WERI-Rb-1 (cell line): Measurements from ENCODE around the gene ENOX2.
A peak's percentile ranks its signal among the peaks of the same experiment; 100 is the strongest.

Source experiments
- DNase-seq: peaks from one replicate; pipeline ENCODE4 v3.0.0-alpha.2; 2020
- H3K27ac ChIP-seq: fragments of 250-450 bp; sonication (Bioruptor Pico); 2 replicates; pipeline ENCODE4 v1.5.1; 2020; ENCODE audit warnings: mild to moderate bottlenecking, moderate library complexity
- H3K27me3 ChIP-seq: fragments of 250-450 bp; sonication (Bioruptor Pico); 2 replicates; pipeline ENCODE4 v1.5.1; 2021; ENCODE audit warnings: mild to moderate bottlenecking, low read depth, moderate library complexity; ENCODE audit not compliant: insufficient read depth, severe bottlenecking
- H3K36me3 ChIP-seq: fragments of 250-450 bp; sonication (Bioruptor Pico); 2 replicates; pipeline ENCODE4 v1.5.1; 2020; ENCODE audit warnings: mild to moderate bottlenecking, moderate library complexity
- H3K4me3 ChIP-seq: 2 replicates; pipeline ENCODE4 v1.5.1; 2011; ENCODE audit warnings: low read depth, mild to moderate bottlenecking, control low read depth, low read length
- H3K9me3 ChIP-seq: fragments of 250-450 bp; sonication (Bioruptor Pico); 2 replicates; pipeline ENCODE4 v1.5.1; 2021; ENCODE audit warnings: mild to moderate bottlenecking, moderate library complexity; ENCODE audit not compliant: severe bottlenecking
- TF ChIP-seq, protein P1 (sequence below): IDR thresholded peaks from 2 replicates; pipeline ENCODE4 v1.5.1; 2011; ENCODE audit warnings: low read depth, mild to moderate bottlenecking, control low read depth, inconsistent platforms, low read length

Gene ENOX2

DNA sequence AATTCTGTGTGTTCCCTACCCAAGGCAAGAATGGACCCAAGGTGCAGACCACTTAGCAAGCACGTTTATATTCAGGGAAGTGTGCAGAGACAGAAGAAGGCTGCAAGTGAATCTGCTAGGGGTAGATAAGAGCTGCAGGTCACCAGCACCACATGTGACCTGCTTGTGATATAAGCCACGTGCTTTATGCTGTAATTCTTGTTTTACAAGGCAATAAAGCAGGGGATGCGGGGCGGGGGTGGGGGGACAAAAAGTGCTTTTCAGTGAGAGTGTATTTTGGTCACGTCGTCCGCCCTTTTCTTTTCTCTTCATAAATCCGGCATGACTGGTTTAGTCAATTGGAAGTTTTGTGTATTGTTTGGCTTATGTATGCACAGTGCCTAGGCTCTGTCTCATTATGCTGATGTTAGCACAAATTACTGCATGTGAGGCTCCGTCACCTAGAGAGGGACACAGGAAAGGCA is 308.5 kb downstream of the ENOX2 start:
- DNase-seq: no peak
- TF ChIP-seq, protein P1, sequence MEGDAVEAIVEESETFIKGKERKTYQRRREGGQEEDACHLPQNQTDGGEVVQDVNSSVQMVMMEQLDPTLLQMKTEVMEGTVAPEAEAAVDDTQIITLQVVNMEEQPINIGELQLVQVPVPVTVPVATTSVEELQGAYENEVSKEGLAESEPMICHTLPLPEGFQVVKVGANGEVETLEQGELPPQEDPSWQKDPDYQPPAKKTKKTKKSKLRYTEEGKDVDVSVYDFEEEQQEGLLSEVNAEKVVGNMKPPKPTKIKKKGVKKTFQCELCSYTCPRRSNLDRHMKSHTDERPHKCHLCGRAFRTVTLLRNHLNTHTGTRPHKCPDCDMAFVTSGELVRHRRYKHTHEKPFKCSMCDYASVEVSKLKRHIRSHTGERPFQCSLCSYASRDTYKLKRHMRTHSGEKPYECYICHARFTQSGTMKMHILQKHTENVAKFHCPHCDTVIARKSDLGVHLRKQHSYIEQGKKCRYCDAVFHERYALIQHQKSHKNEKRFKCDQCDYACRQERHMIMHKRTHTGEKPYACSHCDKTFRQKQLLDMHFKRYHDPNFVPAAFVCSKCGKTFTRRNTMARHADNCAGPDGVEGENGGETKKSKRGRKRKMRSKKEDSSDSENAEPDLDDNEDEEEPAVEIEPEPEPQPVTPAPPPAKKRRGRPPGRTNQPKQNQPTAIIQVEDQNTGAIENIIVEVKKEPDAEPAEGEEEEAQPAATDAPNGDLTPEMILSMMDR: no peak
- no peaks in the 10 kb centered on the region for H3K9me3 ChIP-seq

GRCh38 chrX:130593911-130594310 is 309.1 kb downstream of the ENOX2 start:
- Histone ChIP-seq H3K27me3 (no peaks in the 10 kb centered on the region), H3K36me3 (no peaks in the 10 kb centered on the region), H3K27ac (no peak overlapping the region), H3K4me3 (no peak overlapping the region), H3K9me3 (no peaks in the 10 kb centered on the region)
- TF ChIP-seq, protein P1: no peak
- no peak for DNase-seq

More for the DNA sequence above, 308.5 kb downstream of the ENOX2 start:
- no peak overlapping the region for H3K27ac ChIP-seq
- no peaks in the 10 kb centered on the region for H3K27me3 ChIP-seq
- H3K4me3 ChIP-seq: no peak overlapping the region
- H3K36me3 ChIP-seq: no peaks in the 10 kb centered on the region

DNA sequence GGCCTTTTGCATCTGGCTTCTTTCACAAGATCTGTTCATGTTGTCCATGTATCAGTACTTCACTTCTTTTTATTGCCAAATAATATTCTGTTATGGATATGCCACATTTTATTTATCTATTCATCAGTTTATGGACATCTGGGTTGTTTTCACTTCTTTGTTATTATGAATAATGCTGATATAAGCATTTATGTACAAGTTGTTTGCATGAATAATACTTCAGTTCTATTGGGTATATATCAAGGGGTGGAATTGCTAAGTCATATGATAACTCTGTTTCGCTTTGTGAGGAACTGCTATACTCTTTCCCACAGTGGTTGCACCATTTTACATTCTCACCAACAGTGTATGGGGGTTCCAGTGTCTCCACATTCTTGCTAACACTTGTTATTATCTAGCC is 310.8 kb downstream of the ENOX2 start:
- Histone ChIP-seq H3K27me3 (no peaks in the 10 kb centered on the region), H3K9me3 (no peaks in the 10 kb centered on the region), H3K27ac (no peak overlapping the region), H3K36me3 (no peaks in the 10 kb centered on the region), H3K4me3 (no peak overlapping the region)
- TF ChIP-seq, protein P1: no peak
- no peak for DNase-seq

DNA sequence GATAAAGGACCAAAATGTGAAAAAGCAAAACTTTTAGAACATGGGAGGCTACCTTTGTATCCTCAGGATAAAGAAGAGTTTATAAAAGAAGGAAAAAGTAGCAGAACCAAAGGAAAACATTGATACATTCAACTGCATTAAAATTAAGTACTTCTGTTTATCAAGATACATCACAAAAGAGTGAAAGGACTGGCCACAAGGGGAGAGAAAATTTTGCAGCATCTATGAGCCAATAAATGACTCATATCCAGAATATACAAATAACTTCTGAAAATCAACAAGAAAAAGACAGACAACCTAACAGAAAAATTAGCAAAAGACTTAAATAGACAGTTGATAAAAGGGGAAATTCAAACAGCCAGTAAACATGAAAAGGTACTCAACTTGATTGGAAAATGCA is 324.1 kb downstream of the ENOX2 start:
- DNase-seq: no peak
- H3K4me3 ChIP-seq: no peak overlapping the region
- TF ChIP-seq, protein P1: no peak
- no peak overlapping the region for H3K27ac ChIP-seq
- peaks cover 5% of the 10 kb centered on the region for H3K27me3 ChIP-seq
- no peaks in the 10 kb centered on the region for H3K9me3 ChIP-seq
- no peaks in the 10 kb centered on the region for H3K36me3 ChIP-seq

DNA sequence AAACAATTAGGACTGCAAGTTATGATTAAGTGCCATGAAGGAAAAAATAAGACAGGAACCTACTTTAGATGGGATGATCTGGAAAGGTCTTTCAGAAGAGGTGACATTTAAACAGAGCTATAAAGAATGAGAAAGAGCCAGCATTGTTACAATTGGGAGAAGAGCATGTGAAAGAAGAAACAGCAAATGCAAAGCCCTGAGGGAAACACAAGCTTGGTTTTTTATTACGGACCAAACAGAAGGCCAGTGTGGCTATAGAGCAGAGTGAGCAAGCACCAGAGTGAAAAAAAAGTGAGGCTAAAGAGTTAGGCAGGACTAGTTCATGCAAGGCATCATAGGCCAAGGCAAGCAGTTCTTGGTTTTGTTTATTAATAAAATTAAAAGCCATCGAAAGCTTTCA is 325.6 kb downstream of the ENOX2 start:
- H3K9me3 ChIP-seq: no peaks in the 10 kb centered on the region
- no peak for DNase-seq
- no peaks in the 10 kb centered on the region for H3K36me3 ChIP-seq
- no peak overlapping the region for H3K27ac ChIP-seq
- H3K27me3 ChIP-seq: peaks cover 7% of the 10 kb centered on the region
- H3K4me3 ChIP-seq: no peak overlapping the region
- TF ChIP-seq, protein P1: no peak

- H3K27ac ChIP-seq: no peak overlapping the region
- TF ChIP-seq, protein P1: peak; percentile 82
- DNase-seq: peak; percentile 48
- no peaks in the 10 kb centered on the region for H3K36me3 ChIP-seq
- no peaks in the 10 kb centered on the region for H3K9me3 ChIP-seq
- peaks cover 7% of the 10 kb centered on the region for H3K27me3 ChIP-seq
- no peak overlapping the region for H3K4me3 ChIP-seq
These were observed 327.1 kb downstream of the ENOX2 start for GRCh38 chrX:130575831-130576389.
